Measurements from ENCODE around the gene NFAM1.

- TF ChIP-seq CTCF (IDR thresholded peaks at IDR 0.05 in 8 of 11, conservative IDR thresholded peaks at IDR 0.05 in 3 of 11) (no peak), POLR2AphosphoS5 (IDR thresholded peaks at IDR 0.05) (peak in 1 of 3 donors; percentile 80), POLR2A (IDR thresholded peaks at IDR 0.05) (no peak)
These were observed 34.6 kb downstream of the NFAM1 start for GRCh38 chr22:42397332-42398249.
